ENCODE results near the gene ARHGAP24. TPM values are rescaled to one million over a fixed set of nuclear protein-coding genes. Genes with fewer than 3 reads are reported as not detected.

The ARHGAP24 gene
- total and polyA plus RNA-seq, 2 donors (not counting 1 experiment from before 2014, with no cell fraction given), result 15.9 to 40.5 TPM

GRCh38 chr4:85821688-85822455 lies 346.9 kb downstream of the ARHGAP24 start:
- no peak overlapping the region for H3K27ac ChIP-seq (ENCODE audit: insufficient read depth, low read length)
- no peaks in the 10 kb centered on the region for H4K20me1 ChIP-seq (ENCODE audit: control insufficient read depth, extremely low read depth, insufficient read depth, low read length)
- no peak overlapping the region for H3K4me2 ChIP-seq (ENCODE audit: extremely low read depth, insufficient read depth, low read length)
- no peak overlapping the region for H2AFZ ChIP-seq (ENCODE audit: low read length)
- H3K4me3 ChIP-seq (replicated peaks in 1 of 4; ENCODE audit: control extremely low read depth in 1 of 4, insufficient read depth in 1 of 4, low read depth in 3 of 4, low read length in 4 of 4), result no peak overlapping the region
- H3K9me3 ChIP-seq (ENCODE audit: control insufficient read depth, insufficient read depth, low read depth, low read length), result no peaks in the 10 kb centered on the region
- TF ChIP-seq, protein P1, sequence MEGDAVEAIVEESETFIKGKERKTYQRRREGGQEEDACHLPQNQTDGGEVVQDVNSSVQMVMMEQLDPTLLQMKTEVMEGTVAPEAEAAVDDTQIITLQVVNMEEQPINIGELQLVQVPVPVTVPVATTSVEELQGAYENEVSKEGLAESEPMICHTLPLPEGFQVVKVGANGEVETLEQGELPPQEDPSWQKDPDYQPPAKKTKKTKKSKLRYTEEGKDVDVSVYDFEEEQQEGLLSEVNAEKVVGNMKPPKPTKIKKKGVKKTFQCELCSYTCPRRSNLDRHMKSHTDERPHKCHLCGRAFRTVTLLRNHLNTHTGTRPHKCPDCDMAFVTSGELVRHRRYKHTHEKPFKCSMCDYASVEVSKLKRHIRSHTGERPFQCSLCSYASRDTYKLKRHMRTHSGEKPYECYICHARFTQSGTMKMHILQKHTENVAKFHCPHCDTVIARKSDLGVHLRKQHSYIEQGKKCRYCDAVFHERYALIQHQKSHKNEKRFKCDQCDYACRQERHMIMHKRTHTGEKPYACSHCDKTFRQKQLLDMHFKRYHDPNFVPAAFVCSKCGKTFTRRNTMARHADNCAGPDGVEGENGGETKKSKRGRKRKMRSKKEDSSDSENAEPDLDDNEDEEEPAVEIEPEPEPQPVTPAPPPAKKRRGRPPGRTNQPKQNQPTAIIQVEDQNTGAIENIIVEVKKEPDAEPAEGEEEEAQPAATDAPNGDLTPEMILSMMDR (conservative IDR thresholded peaks at IDR 0.05 in 1 of 2, IDR thresholded peaks at IDR 0.05 in 1 of 2; ENCODE audit: low read depth in 1 of 2, low read length in 2 of 2), result no peak
- TF ChIP-seq EZH2 (IDR thresholded peaks at IDR 0.05; ENCODE audit: low read length, missing control alignments), result no peak
- no peak for DNase-seq (ENCODE audit: low read depth in 2 of 2)
- peaks cover 3% of the 10 kb centered on the region for H3K4me1 ChIP-seq (ENCODE audit: control insufficient read depth, extremely low read depth, insufficient read depth, low read length)
- H3K79me2 ChIP-seq (ENCODE audit: control insufficient read depth, insufficient read depth, low read length), result no peaks in the 10 kb centered on the region
- H3K27me3 ChIP-seq (ENCODE audit: control insufficient read depth, insufficient read depth, low read length), result no peaks in the 10 kb centered on the region
- no peak overlapping the region for H3K9ac ChIP-seq (ENCODE audit: insufficient read depth, low read length)
- H3K36me3 ChIP-seq (ENCODE audit: control insufficient read depth, insufficient read depth, low read length), result no peaks in the 10 kb centered on the region

GRCh38 chr4:85823295-85823694 lies 348.3 kb downstream of the ARHGAP24 start:
- Histone ChIP-seq H3K36me3 (ENCODE audit: control insufficient read depth, insufficient read depth, low read length) (no peaks in the 10 kb centered on the region), H3K9ac (ENCODE audit: insufficient read depth, low read length) (no peak overlapping the region), H2AFZ (ENCODE audit: low read length) (peak overlapping the region; percentile 11), H3K27me3 (ENCODE audit: control insufficient read depth, insufficient read depth, low read length) (no peaks in the 10 kb centered on the region), H3K9me3 (ENCODE audit: control insufficient read depth, insufficient read depth, low read depth, low read length) (no peaks in the 10 kb centered on the region), H3K79me2 (ENCODE audit: control insufficient read depth, insufficient read depth, low read length) (no peaks in the 10 kb centered on the region), H3K4me1 (ENCODE audit: control insufficient read depth, extremely low read depth, insufficient read depth, low read length) (peaks cover 8% of the 10 kb centered on the region), H3K4me2 (ENCODE audit: extremely low read depth, insufficient read depth, low read length) (peak overlapping the region; percentile 46), H3K4me3 (replicated peaks in 1 of 4; ENCODE audit: control extremely low read depth in 1 of 4, insufficient read depth in 1 of 4, low read depth in 3 of 4, low read length in 4 of 4) (no peak overlapping the region), H3K27ac (ENCODE audit: insufficient read depth, low read length) (peak overlapping the region; percentile 3), H4K20me1 (ENCODE audit: control insufficient read depth, extremely low read depth, insufficient read depth, low read length) (no peaks in the 10 kb centered on the region)
- DNase-seq (ENCODE audit: low read depth in 2 of 2), result peak; percentile 9 to 83
- TF ChIP-seq, protein P1 (conservative IDR thresholded peaks at IDR 0.05 in 1 of 2, IDR thresholded peaks at IDR 0.05 in 1 of 2; ENCODE audit: low read depth in 1 of 2, low read length in 2 of 2), result no peak
- TF ChIP-seq EZH2 (IDR thresholded peaks at IDR 0.05; ENCODE audit: low read length, missing control alignments), result no peak

- Histone ChIP-seq H4K20me1 (ENCODE audit: control insufficient read depth, extremely low read depth, insufficient read depth, low read length) (no peaks in the 10 kb centered on the region), H3K4me3 (replicated peaks in 1 of 4; ENCODE audit: control extremely low read depth in 1 of 4, insufficient read depth in 1 of 4, low read depth in 3 of 4, low read length in 4 of 4) (peak overlapping the region in 2 of 4 experiments; percentile 3 to 10), H3K27me3 (ENCODE audit: control insufficient read depth, insufficient read depth, low read length) (no peaks in the 10 kb centered on the region), H3K79me2 (ENCODE audit: control insufficient read depth, insufficient read depth, low read length) (peaks cover under 1% of the 10 kb centered on the region), H3K4me1 (ENCODE audit: control insufficient read depth, extremely low read depth, insufficient read depth, low read length) (peaks cover 8% of the 10 kb centered on the region), H3K4me2 (ENCODE audit: extremely low read depth, insufficient read depth, low read length) (peak overlapping the region; percentile 85), H3K27ac (ENCODE audit: insufficient read depth, low read length) (no peak overlapping the region), H3K9me3 (ENCODE audit: control insufficient read depth, insufficient read depth, low read depth, low read length) (no peaks in the 10 kb centered on the region), H3K36me3 (ENCODE audit: control insufficient read depth, insufficient read depth, low read length) (no peaks in the 10 kb centered on the region), H2AFZ (ENCODE audit: low read length) (peak overlapping the region; percentile 42), H3K9ac (ENCODE audit: insufficient read depth, low read length) (no peak overlapping the region)
- TF ChIP-seq EZH2 (IDR thresholded peaks at IDR 0.05; ENCODE audit: low read length, missing control alignments), result no peak
- TF ChIP-seq, protein P1 (conservative IDR thresholded peaks at IDR 0.05 in 1 of 2, IDR thresholded peaks at IDR 0.05 in 1 of 2; ENCODE audit: low read depth in 1 of 2, low read length in 2 of 2), result no peak
- peak in 1 of 2 donors; percentile 6 for DNase-seq (ENCODE audit: low read depth in 2 of 2)
Observed at GRCh38 chr4:85824166-85824945, 349.4 kb downstream of the ARHGAP24 start.
